Measurements from ENCODE around the gene SEC23A.
"Not testable (repeated sequence)": the region's sequence is repeated elsewhere in the genome, so short reads cannot be mapped to it uniquely, and the experiment has no call there.

Gene SEC23A

DNA sequence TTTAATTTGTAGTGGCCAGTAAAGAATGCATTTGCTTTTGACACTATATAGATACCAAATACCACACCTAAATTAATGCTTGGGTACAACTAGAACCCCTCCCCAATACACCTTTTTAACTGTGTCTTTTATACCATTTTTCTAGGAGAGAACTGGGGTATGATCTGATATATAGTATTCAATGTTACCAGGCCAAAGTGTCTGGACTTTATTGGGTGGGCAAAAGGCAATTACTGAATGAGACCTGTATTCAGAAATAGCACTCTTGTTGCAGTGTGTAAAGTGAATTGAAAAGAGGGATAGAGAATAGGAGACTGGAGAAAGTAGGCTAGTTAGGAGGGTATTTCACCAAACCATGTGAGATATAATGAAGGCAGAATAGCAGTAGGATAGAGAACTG lies 74.4 kb downstream of the SEC23A start:
- no peak for DNase-seq

DNA sequence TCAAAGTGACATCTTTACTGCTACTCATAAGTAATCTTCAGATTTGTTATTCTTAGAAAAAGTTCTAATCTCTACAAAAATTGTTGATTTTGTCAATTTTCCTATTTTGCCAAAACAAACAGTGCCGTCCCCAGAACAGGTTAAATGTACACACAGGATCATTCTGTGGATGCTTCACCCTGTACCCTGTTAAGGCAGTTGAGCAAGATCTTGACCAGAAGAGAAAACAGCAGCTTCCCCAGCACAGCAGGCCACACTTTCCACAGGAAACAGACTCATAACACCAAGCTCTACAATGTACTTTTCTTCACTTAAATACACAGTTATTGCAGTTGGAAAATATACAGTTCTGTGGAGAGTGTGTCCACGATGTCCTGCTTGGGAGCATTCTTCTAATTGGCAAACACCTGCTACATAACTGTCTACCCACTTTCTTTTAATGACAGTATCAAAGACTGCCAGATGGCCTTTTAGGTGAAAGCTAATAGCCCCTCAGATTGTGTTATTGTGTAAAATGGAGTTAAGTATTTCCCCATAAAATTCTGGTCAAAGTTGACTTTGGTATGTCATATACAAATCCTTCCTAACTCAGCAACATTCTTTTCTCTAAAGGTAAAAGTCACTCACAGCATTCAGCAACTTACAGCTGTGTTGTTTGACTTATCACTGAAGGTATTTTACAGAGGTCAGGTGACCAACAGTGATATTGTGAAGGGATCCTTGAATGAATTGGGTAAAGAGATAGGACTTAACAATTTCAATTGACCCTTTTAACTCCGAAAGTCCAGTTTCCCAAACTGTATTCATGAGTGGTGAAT lies 77.0 kb downstream of the SEC23A start:
- no peak for DNase-seq

DNA sequence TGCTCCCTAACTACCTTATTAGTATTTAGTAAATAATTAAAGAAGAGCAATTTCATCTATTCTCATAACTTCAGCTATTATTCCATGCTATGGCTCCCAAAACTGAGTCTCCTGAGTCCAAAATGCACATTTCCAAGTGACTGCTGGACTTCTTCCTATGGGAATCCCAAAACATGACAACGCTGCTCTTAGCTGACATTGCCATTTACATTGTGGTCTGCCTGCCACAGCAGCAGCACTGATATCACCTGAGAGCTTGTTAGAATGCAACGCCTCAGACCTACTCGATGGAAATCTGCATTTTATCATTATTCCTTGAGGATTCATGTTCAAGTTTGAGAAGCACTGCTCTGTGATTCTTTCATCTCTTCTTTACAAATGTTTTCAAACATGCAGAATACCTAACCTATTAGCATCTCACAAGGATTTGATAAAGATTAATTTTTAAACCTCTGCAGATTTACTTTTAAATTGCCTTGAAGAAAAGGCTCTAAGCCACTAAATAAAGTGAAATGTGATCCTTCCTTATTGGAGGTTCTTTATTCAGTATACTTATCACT lies 77.7 kb downstream of the SEC23A start:
- no peak for DNase-seq

DNA sequence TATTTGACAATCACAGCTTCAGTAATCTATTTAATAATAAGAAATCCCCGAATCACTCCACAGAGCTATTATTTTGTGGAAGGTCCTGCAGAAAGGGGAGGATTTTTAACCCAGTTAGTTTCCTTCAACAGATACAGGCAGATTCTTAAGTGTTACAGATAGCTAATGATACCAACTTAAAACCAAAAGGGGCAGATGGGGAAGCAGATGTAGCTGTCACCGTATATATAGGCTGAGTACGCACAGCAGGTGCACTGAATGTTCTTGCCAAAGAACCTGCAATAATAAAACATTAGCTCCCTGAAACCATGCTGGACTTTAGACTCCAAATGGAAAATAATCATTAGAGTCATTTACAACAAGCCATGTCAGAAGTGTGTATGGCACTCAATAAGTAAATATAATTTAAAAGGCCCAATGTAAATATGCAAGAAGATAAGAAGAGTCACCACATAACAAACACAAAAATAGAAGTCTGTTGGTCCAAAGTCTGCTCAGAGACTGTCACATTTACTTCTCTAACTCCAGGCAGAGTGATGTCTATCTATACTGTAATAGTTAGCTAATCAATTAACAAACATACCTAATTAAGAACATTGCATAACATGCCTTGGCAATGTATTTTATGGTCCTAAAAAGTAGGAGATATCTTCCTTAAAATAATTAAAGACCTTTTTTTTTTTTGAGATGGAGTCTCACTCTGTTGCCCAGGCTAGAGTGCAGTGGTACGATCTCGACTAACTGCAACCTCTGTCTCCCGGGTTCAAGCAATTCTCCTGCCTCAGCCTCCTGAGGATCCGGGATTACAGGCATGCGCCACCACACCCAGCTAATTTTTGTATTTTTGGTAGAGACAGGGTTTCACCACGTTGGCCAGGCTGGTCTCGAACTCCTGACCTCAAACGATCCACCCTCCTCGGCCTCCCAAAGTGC lies 78.8 kb downstream of the SEC23A start:
- no peak for DNase-seq

DNA sequence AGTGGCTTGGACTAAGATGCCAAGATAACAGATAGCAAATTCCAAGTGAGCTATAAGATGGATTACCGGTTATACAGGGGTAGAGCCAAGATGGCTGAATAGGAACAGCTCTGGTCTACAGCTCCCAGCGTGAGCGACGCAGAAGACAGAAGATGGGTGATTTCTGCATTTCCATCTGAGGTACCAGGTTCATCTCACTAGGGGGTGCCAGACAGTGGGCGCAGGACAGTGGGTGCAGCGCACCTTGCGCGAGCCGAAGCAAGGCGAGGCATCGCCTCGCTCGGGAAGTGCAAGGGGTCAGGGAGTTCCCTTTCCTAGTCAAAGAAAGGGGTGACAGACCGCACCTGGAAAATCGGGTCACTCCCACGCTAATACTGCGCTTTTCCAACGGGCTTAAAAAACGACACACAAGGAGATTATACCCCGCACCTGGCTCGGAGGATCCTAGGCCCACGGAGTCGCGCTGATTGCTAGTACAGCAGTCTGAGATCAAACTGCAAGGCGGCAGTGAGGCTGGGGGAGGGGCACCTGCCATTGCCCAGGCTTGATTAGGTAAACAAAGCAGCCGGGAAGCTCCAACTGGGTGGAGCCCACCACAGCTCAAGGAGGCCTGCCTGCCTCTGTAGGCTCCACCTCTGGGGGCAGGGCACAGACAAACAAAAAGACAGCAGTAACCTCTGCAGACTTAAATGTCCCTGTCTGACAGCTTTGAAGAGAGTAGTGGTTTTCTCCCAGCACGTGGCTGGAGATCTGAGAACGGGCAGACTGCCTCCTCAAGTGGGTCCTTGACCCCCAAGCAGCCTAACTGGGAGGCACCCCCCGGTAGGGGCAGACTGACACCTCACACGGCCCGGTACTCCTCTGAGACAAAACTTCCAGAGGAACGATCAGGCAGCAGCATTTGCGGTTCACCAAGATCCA lies 85.7 kb downstream of the SEC23A start:
- not testable (repeated sequence) for DNase-seq

DNA sequence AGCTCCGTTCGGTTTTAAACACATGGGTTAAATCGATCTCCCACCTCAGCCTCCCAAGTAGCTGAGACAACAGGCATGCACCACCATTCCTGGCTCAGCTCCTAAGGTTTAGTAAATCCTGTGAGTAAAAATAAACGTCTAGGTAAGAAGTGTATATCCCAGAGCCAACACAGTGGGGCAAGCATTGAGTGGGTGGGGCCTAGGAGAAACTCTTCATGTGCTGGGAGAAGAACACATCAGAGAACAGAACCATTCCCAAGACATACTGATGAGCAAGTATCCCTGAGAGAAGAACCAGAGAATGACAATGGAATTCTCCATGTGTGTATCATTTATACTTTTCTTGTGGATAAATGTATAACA lies 86.3 kb downstream of the SEC23A start:
- no peak for DNase-seq

DNA sequence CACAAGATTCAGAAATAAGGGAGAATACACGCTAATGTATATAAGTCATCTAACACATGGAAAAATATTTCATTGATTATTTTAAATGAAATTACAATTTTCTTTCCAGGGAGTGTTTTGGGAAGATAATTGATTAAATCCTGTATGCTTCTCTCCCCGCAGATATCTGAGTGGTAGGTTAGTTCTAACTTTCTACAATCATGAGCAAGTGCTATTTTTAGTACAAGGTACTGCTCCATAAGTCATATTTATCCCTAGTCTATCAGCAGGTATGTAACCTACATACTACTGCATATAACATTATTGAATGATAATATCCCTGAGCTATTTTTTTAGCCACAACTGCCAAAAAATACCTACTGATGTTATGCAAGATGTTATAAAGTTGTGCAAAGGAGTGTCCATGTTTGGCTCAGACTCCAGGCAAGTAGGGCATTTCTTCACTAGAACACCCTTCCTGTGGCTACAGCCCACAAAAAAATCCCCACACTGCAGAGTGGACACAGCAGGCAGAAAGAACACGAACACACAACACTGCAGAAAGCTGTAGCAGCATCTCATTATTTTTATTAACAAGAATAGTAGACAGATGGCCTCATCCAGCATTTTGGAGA lies 87.0 kb downstream of the SEC23A start:
- DNase-seq: no peak

DNA sequence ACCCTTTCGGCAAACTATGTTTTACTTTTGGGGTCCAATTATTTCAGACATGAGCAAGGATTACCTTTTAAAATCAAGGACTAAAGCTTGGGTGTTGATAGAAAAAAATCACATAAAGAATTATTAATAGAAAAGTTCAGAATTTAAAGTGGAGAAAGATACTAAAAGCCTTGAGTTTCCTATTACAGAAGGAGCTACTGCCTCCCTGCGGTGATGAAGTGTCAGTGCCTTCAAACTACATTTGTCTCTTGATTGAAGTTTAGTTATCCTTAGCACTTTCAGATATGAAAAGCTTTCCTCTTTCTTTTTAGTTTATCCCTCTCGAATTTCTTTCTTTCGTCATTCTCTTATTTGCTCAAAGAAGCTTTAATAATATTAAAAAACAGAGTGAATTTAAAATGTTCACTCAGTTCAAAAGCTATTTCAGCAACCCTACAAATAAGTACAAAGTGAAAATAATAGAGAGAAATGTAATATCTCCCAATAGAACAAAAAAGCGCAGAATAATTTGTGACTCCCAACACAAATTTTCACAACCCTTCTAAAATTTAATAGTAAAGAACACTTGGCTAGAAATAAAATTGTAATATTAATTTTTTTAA lies 87.6 kb downstream of the SEC23A start:
- DNase-seq: no peak

DNA sequence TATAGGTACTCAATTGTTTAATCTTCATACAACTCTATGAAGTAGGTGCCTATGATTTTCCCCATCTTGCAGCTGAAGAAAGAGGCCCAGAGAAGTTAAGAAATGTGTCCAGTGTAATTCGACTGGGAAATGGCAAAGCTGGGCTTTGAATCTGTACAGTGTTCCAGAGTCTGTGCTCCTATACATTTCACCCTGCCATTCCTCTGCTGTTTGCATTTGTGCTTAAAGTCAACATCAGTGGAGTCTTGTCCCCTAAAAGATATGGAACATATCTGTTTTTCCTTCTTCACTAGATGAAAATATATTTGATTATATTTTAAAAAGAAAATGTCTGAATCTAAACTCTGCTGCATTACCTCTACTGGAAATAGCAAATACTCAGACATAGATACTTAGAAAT lies 88.6 kb downstream of the SEC23A start:
- no peak for DNase-seq

DNA sequence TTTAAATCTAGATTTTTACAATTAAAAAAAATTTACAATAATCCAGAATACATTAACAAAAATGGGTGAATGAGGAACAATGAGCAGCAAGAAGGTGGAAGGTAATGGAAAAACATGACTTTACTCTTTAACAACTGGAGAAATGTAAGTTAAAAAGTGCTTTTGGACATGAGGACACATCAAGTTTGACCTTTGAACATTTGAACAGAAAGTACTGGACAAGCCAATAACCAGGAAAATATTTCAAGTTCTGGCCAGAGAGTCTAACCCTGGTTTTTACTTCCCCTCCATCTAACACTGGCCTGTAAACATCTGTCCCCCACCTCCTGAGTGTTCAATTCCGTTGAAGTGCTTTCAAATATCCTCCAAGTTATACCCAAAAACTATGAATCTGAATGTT lies 94.1 kb downstream of the SEC23A start:
- DNase-seq: not testable (repeated sequence)

DNA sequence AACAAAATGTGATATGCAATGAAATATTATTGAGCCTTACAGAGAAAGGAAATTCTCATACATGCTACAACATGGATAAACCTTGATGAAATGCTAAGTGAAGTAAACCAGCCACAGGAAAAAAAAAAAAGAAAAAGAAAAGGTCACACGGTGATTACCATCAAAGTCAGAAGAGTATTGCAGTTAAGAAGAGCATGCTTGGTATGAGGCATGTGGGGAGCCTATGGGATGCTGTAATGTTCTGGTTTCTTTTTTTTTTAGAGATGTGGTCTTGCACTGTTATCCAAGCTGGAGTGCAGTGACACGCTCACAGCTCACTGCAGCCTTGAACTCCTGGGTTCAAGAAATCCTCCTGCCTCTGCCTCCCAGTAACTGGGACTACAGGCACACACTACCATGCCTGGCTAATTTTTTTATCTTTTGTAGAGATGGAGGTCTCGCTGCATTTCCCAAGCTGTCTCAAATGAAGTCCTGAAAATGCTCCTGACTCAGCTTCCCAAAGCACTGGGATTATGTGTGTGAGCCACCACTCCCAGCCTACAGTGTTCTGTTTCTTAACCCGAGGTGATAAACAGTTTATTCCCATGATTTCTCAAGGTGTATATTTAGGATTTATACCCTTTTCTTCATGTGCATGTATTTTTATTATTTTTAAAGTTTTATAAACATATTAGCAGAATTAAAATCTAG lies 96.2 kb downstream of the SEC23A start:
- no peak for DNase-seq

DNA sequence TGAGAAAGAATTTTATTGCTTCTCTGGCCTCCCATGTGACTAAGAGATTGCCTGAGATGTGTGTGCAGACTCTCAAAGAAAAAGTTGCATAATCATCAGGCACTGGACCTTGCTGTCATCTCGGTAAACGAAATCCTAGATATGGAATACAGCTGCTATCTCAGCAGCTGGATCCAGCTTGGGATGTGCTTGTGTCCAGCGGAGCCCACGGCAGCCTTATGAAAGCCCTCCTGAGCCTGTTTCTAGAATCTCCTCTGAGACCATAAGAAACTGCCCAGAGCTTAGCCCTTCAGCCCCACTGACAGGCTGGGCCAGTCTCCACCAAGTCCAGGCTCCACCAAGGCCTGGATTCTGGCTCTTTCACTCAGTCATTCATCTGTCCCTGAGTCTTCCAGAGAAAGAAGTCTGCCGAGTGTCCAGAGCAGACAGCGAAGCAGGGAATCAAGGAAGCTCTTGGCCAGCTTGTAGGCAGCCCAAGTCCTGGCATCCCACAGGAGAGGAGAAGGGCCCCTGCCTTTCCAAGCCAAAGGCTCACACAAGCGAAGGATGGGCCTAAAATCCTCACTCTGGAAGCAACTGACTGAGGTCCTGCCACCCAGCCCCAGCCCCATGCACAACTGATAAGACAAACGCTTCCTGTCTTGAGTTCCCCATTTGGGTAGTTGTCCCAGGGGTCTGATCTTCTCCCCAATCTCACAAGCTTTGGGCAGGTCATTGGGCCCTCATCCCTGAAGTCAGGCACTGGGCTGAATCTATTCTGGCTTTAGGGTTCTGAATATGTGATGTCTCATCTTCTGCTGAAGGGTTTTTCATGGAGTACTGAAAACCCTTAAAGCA lies 97.8 kb downstream of the SEC23A start:
- no peak for DNase-seq

DNA sequence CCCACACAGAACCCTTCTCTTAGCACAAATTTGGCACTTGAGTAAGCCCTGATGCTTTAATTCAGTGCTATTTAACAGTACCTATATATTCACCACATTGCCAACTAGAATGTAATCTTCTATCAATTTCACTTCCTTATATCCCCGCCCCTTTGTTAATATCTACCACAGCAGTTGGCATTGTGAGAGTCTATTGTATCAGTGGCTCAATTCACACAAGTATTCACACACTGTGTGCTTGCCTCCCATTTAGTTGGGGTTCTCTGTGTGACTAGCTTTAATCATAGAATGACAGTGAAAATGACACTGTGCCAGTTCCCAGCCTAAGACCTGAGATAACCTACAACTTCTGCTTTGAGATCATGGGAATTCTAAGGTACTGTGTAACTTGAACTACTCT lies 103.1 kb downstream of the SEC23A start:
- no peak for DNase-seq

DNA sequence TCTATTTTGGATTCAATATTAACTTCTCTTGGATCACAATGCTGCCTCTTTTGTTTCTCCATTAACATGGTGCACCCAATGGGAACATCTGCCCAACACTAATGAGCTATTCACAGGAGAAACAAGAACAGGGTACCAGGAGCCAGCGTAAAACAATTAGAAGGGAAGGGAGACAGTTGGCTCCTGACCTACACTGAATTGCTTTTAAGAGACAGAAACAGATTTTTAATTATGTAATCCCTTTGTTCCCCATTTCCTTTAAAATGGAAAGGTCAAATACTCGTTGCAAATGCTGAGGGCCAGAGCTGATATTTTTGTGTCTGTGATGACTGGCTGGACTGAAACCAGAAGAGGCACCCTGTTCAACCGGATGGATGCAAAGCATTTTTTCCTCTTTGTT lies 108.3 kb downstream of the SEC23A start:
- DNase-seq: no peak

DNA sequence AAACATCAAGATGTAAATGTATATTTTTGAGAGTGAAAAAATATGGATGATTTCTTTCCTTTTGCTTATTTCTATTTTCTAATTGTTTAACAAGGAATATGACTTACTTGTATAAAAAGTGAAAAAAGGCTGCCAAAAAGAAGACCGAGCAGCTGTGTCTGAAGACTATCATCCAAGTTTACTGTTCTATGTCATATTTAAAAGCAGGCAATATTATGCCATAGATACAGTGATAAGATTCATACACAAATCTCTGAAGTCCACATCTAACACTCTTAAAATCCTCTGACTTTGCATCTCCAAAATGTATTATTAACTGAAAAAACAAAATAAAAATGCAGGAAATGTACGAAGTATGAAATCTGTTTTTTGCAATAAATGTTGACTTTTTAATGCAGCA lies 109.1 kb downstream of the SEC23A start:
- no peak for DNase-seq

DNA sequence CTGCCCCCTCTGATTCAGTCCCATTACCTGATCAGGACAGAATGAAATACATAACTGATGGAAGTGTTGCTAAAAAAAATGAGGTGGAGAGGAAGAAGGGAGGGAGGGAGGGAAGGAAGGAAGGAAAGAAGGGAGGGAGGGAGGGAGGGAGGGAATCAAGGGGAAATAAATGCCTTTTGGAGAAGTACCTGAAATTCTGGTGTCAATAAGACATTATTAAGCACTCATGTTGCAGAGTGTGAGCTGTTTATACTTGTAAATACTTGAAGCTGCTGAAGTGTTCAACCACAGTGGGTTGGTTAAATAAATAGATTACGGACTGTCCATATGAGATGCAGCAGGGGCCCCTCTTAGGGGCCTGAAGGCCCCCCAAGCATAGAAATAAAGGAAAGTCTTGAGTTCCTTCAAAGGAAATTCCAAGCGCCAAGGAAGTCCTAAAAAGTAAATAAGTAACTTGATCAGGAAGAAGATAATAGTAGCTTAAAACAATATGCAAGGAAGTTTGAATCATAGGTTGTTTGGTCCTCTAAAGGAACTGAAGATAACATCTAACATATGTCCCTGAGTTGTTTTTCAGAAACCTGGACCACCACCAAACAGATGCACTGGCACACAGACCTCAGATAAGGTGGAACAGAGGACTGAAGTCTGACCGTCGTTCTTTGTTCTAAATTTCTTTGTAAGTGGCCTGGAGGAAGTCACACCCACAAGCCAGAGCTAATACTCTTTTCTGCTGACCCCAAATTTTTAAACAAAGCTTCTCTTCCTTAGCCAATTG lies 110.8 kb downstream of the SEC23A start:
- no peak for DNase-seq

DNA sequence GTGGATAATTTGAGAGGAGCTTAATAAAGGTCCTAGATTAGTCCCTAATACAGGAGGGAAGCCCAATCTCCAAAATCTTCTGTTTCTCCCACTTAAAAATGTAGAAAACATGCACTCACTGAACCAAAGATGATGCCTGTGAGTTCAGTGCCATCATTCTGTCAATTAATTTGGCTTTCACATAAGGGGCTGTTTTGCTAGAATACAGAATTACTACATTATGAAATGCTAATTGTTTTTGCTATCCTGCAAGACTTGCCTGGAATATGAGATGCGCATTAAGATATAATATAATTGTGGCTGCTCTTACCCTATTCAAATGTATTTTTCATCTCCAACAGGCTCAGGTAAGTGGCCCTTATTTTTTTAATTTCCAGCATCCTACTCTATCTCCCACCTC lies 111.7 kb downstream of the SEC23A start:
- no peak for DNase-seq

DNA sequence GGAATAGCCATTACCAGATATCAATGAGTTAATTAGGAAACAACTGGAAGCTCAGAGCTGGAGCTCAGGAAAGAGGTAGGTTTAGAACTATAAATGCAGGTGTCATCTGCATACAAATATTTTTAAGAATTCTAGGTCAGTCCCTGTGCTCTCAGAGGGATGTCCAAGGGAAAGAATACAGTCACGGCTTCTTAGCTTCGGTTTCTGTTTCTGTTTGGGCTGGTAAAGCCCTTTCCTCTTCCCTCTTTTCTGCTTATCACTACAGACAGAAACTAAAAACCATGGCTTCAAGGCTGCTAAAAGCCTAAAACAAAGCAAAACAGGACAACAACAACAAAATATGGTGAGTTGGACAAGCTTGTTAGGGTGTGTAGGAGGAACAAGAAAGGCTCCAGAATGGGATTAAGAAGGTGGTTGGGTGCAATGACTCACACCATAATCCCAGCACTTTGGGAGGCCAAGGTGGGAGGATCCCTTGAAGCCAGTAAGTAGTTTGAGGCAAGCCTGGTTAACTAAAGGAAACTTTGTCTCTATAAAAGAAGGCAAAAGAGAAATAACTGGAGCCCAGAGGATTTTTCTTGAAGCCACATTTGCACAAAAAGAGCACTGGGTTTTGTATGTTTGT lies 113.0 kb downstream of the SEC23A start:
- no peak for DNase-seq

DNA sequence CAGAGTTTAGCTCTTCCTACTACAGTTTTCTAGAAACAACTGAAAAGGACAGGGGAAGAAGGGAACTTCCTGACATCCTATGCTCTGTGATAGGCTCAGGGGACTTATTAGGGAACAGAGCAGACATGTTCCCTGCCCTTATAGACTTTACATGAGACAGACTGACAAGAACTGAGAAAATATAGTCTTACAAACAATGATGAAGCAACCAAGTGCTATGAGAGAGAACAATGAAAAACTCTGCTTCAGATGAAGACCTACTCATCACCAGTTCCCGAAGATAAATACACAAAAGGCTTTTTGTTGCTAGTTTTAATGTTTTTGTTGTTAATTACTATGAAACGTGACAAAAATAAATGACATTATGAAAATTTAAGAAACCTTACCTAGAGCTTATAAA lies 115.3 kb downstream of the SEC23A start:
- DNase-seq: no peak

Data from effector CD4-positive, alpha-beta T cell (primary cell).